GM18502 (cell line): ENCODE measurements around the gene RAI2.
A peak's percentile ranks its signal among the peaks of the same experiment; 100 is the strongest.
"Not testable (repeated sequence)": the region's sequence is repeated elsewhere in the genome, so short reads cannot be mapped to it uniquely, and the experiment has no call there.

Experiments used
- ATAC-seq: cut with Tn5 transposase; IDR thresholded peaks from one replicate; pipeline ENCODE4 v1.9.1; 2021; ENCODE audit warnings: mild to moderate bottlenecking; ENCODE audit not compliant: unreplicated experiment, poor library complexity

RAI2 gene

GRCh38 chrX:17788439-17788838 is 72.7 kb downstream of the RAI2 start:
- ATAC-seq: no peak

GRCh38 chrX:17787557-17787956 is 73.5 kb downstream of the RAI2 start:
- no peak for ATAC-seq

- ATAC-seq: not testable (repeated sequence)
These were observed 74.3 kb downstream of the RAI2 start for GRCh38 chrX:17786554-17787347.

- ATAC-seq: no peak
These were observed 81.7 kb downstream of the RAI2 start for GRCh38 chrX:17779434-17779833.

- ATAC-seq: no peak
These were observed 82.1 kb downstream of the RAI2 start for GRCh38 chrX:17778997-17779396.

- ATAC-seq: no peak
These were observed 87.0 kb downstream of the RAI2 start for GRCh38 chrX:17774053-17774452.

- ATAC-seq: no peak
These were observed 87.7 kb downstream of the RAI2 start for GRCh38 chrX:17773221-17773876.

GRCh38 chrX:17769701-17770269 is 91.3 kb downstream of the RAI2 start:
- ATAC-seq: no peak

- ATAC-seq: no peak
These were observed 92.1 kb downstream of the RAI2 start for GRCh38 chrX:17768997-17769396.

GRCh38 chrX:17767734-17768133 is 93.4 kb downstream of the RAI2 start:
- no peak for ATAC-seq

- ATAC-seq: no peak
These were observed 101.1 kb downstream of the RAI2 start for GRCh38 chrX:17759990-17760389.

- peak; percentile 67 for ATAC-seq
These were observed 102.7 kb downstream of the RAI2 start for GRCh38 chrX:17758382-17758781.

GRCh38 chrX:17750436-17750835 is 110.7 kb downstream of the RAI2 start:
- no peak for ATAC-seq
